GM19023 (cell line): ENCODE results near the gene C3orf85.

Source experiments
- ATAC-seq: cut with Tn5 transposase; IDR thresholded peaks from one replicate; pipeline ENCODE4 v1.9.1; 2021; ENCODE audit warnings: mild to moderate bottlenecking, moderate library complexity; ENCODE audit not compliant: unreplicated experiment

C3orf85 gene

DNA sequence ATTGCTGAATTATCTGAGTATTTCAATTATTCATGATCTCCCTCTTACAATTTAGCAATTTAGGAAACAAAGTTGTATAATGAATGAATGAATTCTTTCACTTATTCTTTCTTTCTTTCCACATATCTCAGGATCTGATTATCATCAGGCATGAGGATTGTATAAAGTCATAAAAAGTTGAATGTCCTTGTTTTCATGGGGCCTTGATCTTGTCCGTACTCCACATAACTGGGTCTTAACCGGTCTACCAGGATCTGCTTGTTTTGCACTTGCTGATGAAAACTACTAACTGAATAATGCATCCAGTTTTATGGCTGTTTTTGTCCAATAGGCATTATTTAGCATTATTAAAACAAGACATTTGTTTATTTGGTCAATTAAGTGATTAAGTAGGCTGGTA is 12.6 kb downstream of the C3orf85 start:
- ATAC-seq: no peak

DNA sequence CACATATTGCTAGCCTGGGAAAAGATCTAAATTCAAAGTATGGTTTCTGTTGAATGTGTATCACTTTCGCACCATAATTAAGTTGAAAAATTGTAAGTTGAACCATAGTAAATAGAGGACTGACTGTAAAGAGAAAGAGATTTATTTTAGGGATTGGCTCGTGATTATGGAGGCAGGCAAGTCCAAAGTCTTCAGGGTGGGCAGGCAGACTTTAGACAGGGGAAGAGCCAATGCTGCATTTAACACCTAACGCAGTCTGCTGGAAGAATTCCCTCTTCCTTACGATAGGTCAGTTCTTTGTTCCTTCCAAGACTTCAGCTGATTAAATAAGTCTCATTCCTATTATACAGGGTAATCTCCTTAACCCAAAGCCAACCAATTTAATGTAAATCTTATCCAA is 15.8 kb downstream of the C3orf85 start:
- ATAC-seq: no peak

DNA sequence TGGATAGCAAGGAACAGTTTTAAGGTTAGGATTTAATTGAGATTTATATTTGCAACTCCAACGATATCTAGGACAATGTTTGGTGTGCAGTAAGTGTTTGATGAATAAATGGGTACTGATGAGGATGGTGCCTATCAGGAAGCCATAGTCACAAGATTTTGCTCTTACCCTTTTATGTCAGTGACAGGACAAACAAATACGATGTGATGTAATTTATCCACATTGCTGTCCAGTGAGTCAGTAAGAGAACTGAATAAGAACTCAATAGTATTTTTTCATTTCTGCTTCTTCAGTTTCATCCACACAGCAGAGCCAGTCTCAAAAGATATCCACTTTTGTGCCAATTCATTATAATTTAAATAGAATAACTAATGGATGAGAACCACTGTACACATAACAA is 18.5 kb downstream of the C3orf85 start:
- no peak for ATAC-seq

DNA sequence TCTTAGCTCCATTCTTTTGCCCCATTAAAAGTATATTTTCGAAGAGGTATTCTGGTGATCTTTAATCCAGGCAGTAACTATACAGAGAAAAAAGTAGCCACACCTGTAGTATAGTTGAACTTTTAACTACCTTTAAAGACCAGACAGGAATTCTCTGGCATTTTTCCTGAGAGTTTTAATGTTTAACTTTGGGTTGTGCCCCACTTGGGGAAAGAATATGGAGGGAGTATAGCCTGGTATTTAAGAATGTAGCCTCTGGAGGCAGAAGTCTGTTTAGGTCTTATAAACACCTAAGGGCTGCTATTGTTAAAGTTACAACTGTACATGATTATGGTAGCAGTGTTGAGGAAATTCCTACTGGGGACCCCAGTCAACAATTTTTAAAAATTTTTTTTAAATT is 19.3 kb downstream of the C3orf85 start:
- no peak for ATAC-seq

DNA sequence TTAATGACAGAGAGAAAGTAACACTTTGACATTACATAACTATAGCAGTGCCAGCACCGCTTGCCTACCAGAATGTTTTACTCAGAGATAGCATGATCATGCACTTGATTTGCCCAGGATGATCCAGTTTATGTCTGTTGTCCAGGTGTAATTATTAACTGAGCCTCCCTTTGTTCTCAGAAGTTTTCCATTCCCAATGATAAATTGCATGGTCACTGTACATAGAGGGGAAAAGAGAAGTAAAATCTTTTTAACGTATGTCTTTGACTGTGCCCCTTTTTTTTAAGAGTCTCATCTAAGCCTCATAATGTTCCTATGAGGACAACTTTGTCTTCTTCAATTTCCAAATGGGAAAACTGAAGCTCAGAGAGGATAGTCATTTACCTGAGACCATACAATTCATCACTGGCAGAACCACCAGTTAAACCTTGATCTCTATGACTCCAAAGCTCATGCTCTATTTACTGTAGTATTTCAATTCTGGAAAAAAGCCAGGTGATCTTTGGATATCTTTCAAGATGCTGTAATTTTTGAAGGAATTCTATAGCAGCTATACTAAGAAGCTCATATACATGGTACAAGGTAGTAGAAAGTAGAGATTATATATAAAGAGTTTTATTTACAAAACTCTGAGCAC is 25.1 kb downstream of the C3orf85 start:
- no peak for ATAC-seq

DNA sequence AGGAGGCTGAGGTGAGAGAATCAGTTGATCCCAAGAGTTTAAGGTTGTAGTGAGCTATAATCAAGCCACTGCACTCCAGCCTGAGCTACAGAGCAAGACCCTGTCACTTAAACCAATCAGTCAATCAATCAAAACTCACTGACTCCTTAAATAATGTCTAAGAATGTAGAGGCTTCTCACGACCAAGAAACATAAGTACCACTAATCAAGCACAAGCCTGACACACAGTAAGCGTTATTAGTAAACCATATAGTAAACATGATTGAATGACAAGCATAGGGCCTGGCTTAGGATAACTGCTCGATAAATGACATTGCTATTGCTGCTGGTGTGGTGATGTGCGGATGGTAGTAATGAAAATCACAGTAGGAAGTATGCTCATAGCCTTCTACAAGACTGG is 29.4 kb downstream of the C3orf85 start:
- no peak for ATAC-seq

DNA sequence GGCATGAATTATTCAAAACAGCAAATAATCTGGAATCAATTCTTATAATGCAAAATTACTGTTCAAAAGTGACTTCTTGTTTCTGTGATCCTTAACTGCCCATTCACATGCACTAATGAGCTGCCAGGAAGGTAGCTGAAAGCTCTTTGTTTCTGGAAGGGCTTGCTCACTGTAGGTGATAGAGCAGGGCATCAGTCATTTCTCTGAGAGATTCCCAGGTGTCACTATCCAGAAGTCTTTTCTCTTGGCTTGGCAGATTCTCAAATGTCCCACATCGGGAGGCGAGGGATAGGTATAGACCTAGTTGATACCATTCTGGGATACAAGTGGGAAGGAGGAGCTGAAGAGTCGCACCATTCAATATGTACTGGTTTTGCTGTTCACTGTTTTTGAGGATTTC is 35.0 kb downstream of the C3orf85 start:
- no peak for ATAC-seq

DNA sequence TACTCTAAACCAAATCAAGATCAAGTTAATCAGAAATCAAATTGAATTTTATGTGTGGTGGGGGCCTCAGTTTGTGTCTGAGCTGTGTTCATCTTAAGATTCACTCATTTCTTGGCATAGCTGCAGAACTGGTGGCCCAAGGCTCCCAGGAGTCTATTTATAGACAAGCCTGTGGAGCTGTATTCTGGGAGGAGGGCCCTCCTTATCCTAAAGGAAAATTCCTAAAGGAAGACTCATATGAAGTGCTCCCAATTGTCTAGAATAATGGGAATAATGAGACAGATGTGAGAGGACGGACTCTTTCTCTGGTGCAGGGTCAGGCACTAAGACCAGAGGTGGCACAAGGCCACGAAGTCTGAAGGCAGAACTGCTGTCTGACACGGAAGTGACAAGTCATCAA is 38.9 kb downstream of the C3orf85 start:
- no peak for ATAC-seq

DNA sequence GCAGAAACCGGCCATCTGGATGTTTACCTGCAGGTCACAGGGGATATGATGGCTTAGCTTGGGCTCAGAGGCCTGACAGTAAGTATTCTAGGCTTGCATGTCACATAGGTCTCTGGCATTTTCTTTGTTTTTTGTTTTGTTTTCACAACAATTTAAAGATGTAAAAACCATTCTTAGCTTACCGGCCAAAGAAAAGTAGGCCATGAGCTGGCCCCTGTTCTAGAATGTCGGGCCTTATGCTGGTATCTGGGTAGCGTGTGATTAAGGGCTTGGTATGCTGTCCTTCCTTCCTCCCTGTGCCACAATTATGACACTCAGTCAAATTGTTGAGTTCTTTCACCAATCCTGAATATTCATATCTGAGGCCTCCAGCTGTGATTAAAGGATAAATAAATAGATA is 40.2 kb downstream of the C3orf85 start:
- no peak for ATAC-seq

DNA sequence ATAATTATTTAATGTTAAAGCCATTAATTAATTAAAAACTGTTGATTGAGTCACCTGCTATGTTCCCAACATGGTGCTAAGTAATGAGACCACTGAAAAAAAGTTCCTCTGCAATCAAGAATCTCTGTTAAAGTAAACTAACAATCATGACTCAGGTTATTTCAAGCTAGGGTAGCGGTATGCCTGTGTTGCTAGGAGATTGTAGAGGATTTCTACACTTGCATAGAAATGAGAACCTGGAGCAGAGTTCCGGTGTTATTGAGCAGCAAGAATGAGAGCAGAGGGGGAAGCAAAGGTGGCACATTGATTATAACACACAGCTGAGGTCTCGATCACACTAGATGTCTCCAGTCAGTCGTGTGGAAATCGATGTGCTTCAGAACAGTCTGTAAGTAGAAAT is 41.4 kb downstream of the C3orf85 start:
- no peak for ATAC-seq

DNA sequence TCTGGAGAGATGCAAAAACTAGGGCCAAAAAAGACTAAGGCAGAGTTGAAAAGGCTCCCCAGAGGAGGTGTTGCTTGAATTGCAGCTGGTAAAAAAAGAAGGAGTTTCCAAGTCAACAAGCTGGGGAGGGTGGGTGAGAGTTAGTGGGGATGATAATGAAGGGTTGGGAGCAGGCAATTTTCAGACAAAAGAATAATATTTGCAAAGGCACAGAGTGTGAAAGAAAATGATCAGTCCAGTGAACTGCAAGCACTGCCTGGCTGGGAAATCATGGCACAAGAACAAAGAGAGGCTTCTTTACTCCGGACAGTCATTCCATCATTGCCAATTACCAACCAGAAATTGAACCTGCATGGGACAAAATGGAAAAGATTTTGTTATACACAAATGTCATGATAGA is 42.2 kb downstream of the C3orf85 start:
- ATAC-seq: no peak

DNA sequence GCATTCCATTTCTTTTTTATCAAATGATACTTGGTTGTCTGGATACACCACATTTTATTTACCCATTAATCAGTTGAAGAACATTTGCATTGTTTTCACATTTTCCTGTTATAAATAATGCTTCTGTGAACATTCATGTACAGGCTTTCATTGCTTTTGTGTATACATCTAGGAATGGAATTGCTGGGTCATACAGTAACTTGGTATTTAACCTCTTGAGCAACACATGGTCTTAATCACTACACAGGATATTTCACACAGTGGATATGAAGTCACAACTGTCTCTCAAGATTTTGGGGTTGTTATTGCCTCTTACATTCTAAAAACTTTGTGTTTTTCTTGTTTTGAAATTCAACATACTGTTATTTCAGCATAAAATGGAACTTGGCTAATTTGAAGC is 48.2 kb downstream of the C3orf85 start:
- no peak for ATAC-seq

DNA sequence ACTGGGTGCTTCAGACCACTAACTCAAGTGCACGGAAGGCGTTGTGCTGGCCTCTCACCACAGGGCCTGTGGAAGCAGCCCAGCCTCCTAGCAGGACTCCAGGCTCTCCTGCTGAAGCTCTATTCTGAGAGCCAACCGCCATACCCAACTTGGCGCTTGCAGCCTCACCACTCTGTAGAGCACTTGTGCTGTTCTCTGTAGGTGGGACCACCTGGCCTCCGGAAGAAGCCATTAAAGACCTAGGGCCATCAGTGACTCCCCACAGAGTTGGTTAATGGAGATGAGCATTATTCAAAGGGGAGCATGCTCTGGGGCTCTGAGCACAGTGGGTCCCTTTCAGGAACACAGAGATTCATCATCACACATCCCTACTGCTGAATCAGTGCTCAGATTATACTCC is 50.9 kb downstream of the C3orf85 start:
- ATAC-seq: no peak

DNA sequence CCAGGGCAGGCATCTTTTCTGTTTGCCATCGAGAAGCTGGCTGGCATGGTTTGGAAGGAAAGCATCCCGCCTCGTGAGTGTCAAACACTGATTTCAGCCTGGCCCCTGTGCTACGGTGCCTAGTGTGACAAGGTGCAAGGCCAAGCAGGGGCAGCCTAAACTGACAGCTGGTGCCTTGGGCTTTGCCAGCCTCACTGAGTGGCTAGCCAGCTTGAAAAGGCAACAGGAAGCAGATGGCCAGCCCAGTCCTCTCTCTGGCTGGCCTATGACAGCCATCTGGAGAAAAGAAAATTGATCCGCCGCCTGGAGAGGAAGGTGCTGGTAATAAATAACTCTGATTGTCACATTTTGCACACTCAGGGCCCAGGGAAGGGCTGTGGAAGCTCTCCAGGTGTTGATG is 52.2 kb downstream of the C3orf85 start:
- ATAC-seq: no peak

DNA sequence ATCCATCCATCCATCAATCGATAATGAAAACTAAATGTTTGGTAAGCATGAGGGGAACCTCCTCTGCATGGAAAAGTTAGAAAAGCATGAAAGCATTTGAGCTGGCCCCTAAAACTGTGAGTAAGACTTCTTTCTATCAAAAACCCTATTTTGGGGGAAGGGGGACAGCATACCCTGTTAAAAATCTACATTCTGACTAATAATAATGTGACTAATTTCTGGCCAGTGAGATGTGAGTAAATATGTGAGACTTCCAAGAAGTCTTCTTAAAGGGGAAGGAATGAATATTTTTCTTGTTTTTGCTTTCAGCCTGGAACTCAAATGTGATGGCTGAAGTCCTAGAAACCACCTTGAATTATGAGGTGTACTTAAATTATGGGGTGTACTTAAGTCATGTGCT is 54.9 kb downstream of the C3orf85 start:
- ATAC-seq: no peak

DNA sequence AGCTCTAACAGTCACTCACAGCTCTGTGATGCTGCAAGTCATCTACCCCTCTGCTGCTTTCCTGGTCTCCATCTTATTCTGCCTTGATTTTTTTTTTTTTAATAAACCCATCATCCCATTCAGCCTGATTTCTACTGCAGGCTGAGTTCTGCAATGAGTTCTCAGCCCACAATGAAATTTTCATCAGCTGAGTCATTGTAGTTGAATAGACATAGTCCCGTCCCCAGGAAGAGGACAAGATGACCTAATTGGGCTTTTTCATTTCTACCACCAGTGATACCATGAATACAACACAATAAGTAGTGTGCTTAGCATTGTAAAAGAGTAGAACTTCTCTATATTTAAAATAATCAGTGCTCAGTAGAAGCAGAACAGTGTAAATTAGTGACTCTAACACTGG is 59.3 kb downstream of the C3orf85 start:
- ATAC-seq: no peak
